Measurements from ENCODE around the gene MISP. TPM values are rescaled to one million over a fixed set of nuclear protein-coding genes. Genes with fewer than 3 reads are reported as not detected.

MISP gene
- total RNA-seq, 1 donor from 2014 or later = 105 TPM

DNA sequence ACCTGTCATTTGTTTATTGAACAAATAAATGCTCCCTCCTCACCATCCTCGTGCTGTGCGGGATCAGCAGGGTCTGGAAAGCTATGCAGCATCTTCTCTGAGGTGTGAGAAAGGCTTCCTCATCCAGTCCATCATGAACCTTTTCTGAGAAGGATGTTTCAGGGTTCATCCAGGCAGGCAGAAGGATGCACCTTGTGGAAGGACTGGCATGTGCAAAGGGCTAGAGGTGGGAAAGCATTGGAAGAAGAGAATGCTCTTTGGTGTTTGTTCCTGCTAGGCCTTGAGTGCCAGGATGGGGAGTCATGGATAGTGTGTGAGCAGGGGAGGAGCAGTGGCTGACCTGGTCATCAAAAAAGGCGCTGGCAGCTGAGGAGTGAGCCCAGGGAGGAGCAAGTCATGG lies 35.6 kb upstream of the MISP start:
- no peak for DNase-seq (ENCODE audit: low read depth)
- H3K4me3 ChIP-seq (ENCODE audit: low read depth, low read length) = no peak overlapping the region
- no peaks in the 10 kb centered on the region for H3K36me3 ChIP-seq (ENCODE audit: control insufficient read depth, insufficient read depth, low read length)
- TF ChIP-seq, protein P1, sequence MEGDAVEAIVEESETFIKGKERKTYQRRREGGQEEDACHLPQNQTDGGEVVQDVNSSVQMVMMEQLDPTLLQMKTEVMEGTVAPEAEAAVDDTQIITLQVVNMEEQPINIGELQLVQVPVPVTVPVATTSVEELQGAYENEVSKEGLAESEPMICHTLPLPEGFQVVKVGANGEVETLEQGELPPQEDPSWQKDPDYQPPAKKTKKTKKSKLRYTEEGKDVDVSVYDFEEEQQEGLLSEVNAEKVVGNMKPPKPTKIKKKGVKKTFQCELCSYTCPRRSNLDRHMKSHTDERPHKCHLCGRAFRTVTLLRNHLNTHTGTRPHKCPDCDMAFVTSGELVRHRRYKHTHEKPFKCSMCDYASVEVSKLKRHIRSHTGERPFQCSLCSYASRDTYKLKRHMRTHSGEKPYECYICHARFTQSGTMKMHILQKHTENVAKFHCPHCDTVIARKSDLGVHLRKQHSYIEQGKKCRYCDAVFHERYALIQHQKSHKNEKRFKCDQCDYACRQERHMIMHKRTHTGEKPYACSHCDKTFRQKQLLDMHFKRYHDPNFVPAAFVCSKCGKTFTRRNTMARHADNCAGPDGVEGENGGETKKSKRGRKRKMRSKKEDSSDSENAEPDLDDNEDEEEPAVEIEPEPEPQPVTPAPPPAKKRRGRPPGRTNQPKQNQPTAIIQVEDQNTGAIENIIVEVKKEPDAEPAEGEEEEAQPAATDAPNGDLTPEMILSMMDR (IDR thresholded peaks at IDR 0.05; ENCODE audit: insufficient read depth, low read length, severe bottlenecking) = no peak
- FAIRE-seq = no peak
- H3K27me3 ChIP-seq (ENCODE audit: control insufficient read depth, insufficient read depth, low read length) = peaks cover 4% of the 10 kb centered on the region

DNA sequence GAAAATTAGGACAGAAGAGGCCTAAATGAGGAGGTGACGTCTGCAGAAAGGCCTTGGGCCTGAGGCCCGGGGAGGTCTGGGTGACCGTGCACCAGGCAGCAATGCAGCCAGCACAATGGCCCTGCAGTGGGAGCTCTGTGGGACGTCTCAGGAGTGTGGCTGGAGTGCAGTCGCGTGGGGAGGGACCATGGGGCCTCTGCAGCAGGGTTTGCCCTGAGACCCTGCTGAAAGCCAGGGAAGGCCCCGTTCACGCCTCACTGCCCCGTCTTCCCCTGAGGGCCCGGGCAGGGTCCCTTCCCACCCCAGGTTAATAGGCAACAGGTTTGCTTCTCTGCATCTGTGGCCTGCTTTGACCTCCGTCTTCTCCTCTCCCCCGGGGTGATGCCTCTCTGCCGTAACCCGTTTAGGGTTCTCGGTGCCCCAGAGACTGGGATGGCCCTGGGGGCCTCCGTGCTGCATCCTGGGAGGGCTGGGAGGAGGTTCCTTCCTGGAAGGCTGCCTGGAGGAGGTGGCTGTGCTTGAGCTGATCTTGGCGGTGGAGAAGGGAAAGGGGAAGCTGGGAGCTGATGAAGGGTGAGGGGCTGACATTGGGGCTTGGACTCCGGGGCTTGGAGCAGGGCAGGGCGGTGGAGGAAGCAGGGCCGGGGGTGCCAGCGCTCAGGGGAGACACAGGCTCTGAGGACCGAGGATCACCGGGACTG lies 32.5 kb upstream of the MISP start:
- Histone ChIP-seq H3K27me3 (ENCODE audit: control insufficient read depth, insufficient read depth, low read length) (peaks cover 2% of the 10 kb centered on the region), H3K4me3 (ENCODE audit: low read depth, low read length) (no peak overlapping the region), H3K36me3 (ENCODE audit: control insufficient read depth, insufficient read depth, low read length) (no peaks in the 10 kb centered on the region)
- no peak for DNase-seq (ENCODE audit: low read depth)
- TF ChIP-seq, protein P1 (IDR thresholded peaks at IDR 0.05; ENCODE audit: insufficient read depth, low read length, severe bottlenecking) = no peak
- no peak for FAIRE-seq

DNA sequence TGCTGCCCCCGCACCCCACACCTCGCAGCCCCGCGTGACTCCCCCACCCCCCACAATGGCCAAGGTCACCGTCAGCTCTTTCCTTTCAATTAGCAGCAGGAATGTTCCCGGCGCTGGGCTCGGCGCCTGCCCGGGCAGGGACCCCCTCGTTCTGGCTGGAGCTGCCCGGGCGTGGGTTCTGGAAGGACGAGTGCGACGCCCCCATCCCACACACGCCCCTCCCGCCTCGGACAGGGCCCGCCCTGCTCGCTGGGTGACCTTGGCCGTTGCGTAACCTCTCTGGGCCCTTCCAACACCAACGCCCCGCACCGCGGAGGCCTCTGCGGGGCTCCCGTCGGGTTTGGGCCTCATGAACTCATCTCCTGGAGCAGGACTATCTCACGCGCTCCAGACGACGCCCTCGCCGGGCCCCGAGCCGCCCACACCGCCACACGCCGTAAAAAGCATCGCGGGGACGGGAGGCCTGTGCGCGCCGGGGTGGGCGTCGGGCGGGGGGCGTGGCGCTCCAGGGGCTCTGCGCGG lies 31.9 kb upstream of the MISP start:
- Histone ChIP-seq H3K36me3 (ENCODE audit: control insufficient read depth, insufficient read depth, low read length) (no peaks in the 10 kb centered on the region), H3K4me3 (ENCODE audit: low read depth, low read length) (no peak overlapping the region), H3K27me3 (ENCODE audit: control insufficient read depth, insufficient read depth, low read length) (peaks cover 2% of the 10 kb centered on the region)
- DNase-seq (ENCODE audit: low read depth) (no peak), FAIRE-seq (no peak)
- TF ChIP-seq, protein P1 (IDR thresholded peaks at IDR 0.05; ENCODE audit: insufficient read depth, low read length, severe bottlenecking) = no peak

DNA sequence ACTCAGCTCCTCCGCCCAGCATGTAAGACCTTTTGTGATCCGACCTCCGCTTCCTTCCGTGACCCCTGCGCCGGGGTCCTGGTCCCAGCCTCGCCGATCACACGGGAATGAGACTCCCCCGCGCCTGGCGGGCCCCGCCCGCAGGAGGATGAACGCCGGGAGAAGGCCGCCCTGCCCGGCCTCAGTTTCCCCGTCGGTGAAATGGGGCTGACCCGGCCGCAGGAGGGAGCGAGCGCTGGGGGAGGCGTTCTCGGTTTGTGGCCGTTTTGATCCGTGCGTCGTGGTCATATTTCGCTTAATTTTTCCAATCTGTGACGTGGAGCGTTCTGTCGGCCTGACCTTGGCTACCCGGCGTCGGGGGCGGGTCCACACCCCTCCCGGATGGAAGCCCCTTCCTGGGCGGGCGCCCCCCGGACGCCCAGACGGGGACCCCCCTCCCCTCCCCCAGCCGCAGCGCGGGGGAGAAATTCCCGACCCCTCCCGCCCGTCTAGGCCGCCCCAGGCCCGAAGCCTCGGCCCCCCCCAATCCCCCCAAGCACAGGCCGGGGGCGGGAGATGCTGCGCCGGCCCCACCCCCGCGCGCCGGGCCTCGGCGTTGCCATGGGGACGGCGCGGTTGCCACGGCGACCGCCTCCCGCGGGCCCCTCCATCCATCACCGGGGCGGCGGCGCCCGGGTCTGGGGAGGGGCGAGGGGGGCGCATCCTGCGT lies 31.1 kb upstream of the MISP start:
- DNase-seq (ENCODE audit: low read depth) (no peak), FAIRE-seq (no peak)
- TF ChIP-seq, protein P1 (IDR thresholded peaks at IDR 0.05; ENCODE audit: insufficient read depth, low read length, severe bottlenecking) = no peak
- H3K27me3 ChIP-seq (ENCODE audit: control insufficient read depth, insufficient read depth, low read length) = peaks cover 2% of the 10 kb centered on the region
- H3K4me3 ChIP-seq (ENCODE audit: low read depth, low read length) = no peak overlapping the region
- no peaks in the 10 kb centered on the region for H3K36me3 ChIP-seq (ENCODE audit: control insufficient read depth, insufficient read depth, low read length)

DNA sequence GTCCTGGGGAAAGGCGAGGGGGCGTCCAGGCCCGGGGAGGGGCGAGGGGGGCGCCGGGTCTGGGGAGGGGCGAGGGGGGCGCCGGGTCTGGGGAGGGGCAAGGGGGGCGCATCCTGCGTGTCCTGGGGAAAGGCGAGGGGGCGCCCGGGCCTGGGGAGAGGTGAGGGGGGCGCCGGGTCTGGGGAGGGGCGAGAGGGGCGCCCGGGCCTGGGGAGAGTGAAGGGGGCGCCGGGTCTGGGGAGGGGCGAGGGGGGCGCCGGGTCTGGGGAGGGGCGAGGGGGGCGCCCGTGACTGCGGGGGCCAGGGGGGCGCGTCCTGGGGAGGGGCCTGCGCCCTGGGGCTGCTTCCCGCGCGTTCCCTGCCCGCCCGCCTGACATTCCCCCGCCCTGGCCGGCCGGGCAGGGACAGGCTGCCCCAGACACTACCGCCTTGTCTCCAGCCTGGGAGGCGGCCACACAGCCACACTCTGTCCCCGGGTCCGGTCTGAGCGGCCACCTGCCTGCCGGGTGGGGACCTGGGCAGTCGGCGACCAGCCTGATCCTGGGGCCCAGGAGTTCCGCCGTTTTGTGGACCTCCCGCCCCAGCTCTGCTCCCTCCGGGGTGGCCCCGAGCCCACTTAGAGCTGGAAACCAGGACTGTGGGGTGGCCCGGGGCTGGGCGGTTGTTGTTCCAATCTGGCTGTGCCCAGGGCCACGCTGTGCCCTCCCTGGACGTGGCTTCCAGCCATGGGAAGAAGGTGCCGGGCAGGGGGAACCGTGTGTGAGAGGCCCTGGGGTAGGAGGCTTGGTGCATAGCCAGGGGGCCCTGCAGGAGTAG lies 30.4 kb upstream of the MISP start:
- no peak for FAIRE-seq

More for the DNA sequence above, 30.4 kb upstream of the MISP start:
- Histone ChIP-seq H3K4me3 (ENCODE audit: low read depth, low read length) (no peak overlapping the region), H3K27me3 (ENCODE audit: control insufficient read depth, insufficient read depth, low read length) (peaks cover 2% of the 10 kb centered on the region), H3K36me3 (ENCODE audit: control insufficient read depth, insufficient read depth, low read length) (no peaks in the 10 kb centered on the region)
- TF ChIP-seq, protein P1 (IDR thresholded peaks at IDR 0.05; ENCODE audit: insufficient read depth, low read length, severe bottlenecking) = no peak
- DNase-seq (ENCODE audit: low read depth) = no peak
